ENCODE data around the gene ULK2.

Gene ULK2

DNA sequence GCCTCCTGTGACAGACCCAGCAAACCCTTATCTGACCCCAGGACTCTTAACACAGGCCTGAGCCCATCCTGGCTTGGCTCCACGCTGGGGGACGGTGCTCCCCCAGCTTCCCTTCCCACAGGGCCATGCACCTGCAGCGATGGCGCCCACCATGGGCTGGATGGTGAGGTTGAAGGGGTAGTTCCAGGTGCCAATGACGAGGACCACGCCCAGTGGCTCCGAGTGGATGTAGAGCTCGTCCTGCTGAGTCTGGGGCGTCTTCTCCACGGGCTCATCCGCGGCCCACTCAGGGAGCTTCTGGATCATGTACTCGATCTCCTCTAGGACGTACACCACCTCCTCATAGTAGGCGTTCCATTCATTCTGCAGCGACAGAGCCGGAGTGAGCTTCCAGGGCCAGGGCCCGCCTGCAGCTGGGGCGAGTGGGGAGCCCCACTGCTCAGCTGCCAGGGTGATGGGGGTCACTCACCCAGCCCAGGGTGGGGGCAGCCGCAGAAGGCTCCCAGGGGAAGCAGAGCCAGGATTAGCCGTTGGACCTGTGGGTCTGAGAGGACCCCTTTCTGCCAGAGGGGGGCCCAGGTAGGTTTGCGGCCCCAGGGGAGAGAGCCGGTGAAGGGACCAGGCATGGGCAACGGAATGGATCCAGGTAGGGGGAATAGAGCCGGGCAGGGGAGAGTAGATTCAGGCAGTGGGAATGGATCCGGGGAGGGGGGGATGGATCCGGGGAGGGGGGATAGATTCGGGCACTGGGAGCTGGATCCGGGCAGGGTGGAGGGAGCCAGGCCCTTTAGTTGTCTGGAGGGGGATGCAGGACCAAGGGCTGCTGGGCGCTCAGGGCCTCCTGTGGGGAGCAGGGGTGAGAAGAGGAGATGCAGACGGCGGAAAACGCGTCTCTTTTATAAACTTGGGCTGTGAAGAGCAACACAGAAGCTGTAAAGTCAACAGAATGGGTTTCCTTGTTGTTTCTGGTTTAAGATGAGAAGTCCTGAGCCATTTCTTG, 124.3 kb downstream of the ULK2 start:
- ATAC-seq (ENCODE audit: low read depth) (no peak), DNase-seq (ENCODE audit: low spot score in 2 of 2) (no peak)
- peaks cover 2% of the 10 kb centered on the region for H3K27me3 Mint-ChIP-seq
- H3K4me1 Mint-ChIP-seq, result peaks cover 3% of the 10 kb centered on the region
- no peaks in the 10 kb centered on the region for H3K9me3 Mint-ChIP-seq
- no peak overlapping the region for H3K27ac Mint-ChIP-seq
- H3K4me3 Mint-ChIP-seq, result peak overlapping the region; percentile 51
- no peaks in the 10 kb centered on the region for H3K36me3 Mint-ChIP-seq

DNA sequence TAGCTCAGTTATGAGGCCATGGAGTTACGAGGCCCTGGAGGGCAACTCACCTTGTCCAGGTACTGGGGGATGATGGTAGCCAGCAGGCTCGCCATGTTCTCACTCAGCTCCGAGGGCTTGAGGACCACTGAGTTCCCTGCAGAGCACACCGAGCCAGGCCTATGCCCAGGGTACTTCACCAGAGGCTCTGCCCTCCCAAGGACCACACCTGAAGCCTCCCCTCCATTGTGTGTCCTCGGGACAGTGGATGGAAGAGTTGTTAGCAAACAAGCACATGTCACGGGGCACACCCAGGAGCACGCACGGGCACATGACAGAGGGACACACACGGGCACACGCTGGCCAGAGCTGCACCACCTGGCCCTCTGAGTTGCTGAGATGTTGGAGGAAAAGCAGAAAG, 125.2 kb downstream of the ULK2 start:
- peaks cover 3% of the 10 kb centered on the region for H3K4me1 Mint-ChIP-seq
- no peak overlapping the region for H3K27ac Mint-ChIP-seq
- peak overlapping the region; percentile 39 for H3K4me3 Mint-ChIP-seq
- DNase-seq (ENCODE audit: low spot score in 2 of 2) (no peak), ATAC-seq (ENCODE audit: low read depth) (no peak)
- peaks cover under 1% of the 10 kb centered on the region for H3K27me3 Mint-ChIP-seq
- no peaks in the 10 kb centered on the region for H3K36me3 Mint-ChIP-seq
- H3K9me3 Mint-ChIP-seq, result no peaks in the 10 kb centered on the region

DNA sequence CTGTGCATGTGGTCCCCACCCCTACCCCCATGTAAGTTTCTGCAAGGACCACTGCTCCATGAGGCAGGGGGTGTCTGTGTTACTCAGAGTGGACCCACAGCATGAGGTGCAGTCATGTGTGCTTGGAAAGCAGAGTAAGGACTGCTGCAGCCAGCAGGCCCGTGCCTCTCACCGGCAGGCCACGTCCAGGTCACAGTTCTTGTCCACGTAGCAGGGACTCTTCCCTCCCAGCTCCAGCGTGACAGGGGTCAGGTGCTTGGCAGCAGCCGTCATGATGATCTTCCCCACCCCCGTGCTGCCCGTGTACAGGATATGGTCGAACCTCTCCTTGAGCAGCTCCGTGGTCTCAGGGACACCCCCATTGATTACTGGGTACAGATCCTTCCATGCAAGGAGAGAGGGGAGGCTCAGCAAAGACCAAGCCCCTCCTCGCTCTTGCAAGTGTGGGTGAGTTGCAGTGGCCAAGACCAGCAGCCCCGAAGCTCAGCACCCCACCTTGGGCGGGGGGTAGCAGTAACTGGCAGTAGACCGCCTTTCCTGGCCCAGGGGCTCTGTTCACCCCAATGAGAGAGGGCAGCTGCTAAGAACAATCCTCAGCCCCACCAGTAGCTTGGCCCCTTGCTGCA, 125.8 kb downstream of the ULK2 start:
- no peaks in the 10 kb centered on the region for H3K27me3 Mint-ChIP-seq
- no peak for DNase-seq (ENCODE audit: low spot score in 2 of 2)
- H3K9me3 Mint-ChIP-seq, result no peaks in the 10 kb centered on the region
- H3K4me1 Mint-ChIP-seq, result peaks cover 3% of the 10 kb centered on the region
- H3K4me3 Mint-ChIP-seq, result no peak overlapping the region
- H3K36me3 Mint-ChIP-seq, result no peaks in the 10 kb centered on the region
- ATAC-seq (ENCODE audit: low read depth), result no peak
- no peak overlapping the region for H3K27ac Mint-ChIP-seq

DNA sequence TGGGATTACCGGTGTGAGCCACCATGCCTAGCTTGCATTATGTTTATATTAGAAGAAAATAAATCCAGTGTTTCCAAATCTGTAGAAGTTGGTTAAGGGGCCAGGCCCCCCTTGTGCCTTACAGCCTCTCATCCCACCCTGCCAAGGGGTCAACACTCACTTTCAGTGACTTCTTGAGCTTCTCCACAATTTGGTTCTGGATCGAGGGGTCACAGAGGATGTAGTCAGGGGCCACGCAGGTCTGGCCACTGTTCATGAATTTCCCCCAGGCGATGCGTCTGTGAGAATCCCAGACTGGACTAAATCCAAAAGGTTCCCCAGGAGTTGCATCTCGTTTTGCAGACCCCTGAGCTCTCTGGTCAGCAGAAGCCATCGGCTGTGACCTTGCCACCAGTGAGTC, 126.8 kb downstream of the ULK2 start:
- Mint-ChIP-seq H3K36me3 (no peaks in the 10 kb centered on the region), H3K4me3 (no peak overlapping the region), H3K4me1 (peaks cover 3% of the 10 kb centered on the region), H3K27me3 (no peaks in the 10 kb centered on the region), H3K27ac (no peak overlapping the region), H3K9me3 (no peaks in the 10 kb centered on the region)
- ATAC-seq (ENCODE audit: low read depth) (no peak), DNase-seq (ENCODE audit: low spot score in 2 of 2) (no peak)

DNA sequence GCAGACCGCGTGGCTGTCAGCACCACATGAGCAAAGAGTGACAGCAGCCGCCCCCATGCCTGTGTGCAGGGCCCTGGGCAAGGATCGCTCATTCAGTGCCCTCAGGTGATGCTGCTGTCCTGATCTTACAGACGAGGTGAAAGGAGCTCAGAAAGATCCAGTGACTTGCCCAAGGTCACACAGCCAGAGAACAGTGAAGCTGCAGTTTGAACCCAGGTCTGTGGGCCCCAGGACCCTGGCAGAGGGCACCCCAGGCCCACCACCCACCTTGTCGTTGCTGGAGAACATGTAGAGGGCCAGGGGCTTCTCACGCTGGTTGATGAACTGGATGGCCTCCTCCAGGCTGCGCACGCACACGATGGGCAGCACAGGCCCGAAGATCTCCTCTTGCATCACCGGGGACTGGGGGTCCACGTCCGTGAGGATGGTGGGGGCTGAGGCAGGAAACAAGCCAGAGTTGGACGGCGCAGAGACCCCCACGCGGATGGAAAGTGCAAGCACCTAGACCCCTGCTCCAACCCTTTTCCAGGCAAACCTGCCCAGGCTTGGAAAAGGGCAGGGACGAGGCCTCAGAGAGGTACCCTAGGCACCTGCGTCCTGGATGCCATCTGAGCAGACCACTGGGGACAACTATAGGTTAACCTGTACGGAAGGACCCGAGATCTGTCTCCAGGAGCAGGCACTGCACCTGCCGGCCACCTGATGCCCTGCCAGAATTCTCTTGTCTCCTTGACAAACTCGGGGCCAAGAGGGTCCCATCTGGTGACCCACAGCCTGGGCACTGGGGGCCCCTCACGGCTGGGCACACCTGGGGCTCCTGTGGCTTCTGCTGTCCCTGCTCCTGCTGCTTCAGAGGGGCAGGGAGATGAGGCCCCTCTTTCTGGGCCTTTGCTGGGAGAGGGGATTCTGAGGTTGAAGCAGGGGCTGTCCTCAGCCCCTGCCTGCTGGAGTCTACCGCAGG, 128.2 kb downstream of the ULK2 start:
- no peaks in the 10 kb centered on the region for H3K36me3 Mint-ChIP-seq
- no peak for ATAC-seq (ENCODE audit: low read depth)
- H3K4me1 Mint-ChIP-seq, result peaks cover 2% of the 10 kb centered on the region
- no peak overlapping the region for H3K27ac Mint-ChIP-seq
- no peak overlapping the region for H3K4me3 Mint-ChIP-seq
- H3K9me3 Mint-ChIP-seq, result no peaks in the 10 kb centered on the region
- DNase-seq (ENCODE audit: low spot score in 2 of 2), result no peak
- no peaks in the 10 kb centered on the region for H3K27me3 Mint-ChIP-seq

DNA sequence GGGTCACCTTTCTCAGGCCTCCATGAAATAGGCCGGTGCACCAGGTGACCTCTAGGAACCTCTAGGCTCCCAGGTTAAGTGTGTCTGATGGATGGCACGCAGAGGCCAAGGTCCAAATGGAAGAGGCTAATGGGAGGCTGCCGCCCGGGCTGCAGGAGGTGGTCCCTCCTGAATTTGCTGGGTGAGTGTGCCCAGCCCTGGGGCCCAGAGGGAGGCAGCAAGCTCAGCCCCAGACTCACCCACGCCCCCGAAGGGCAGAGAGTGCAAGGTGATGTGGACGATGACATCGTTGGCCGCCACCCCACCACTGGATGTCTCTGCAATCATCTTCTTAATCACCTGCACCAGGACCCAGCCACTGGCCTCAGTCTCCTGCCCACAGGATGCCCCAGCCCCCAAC, 129.0 kb downstream of the ULK2 start:
- H3K4me1 Mint-ChIP-seq, result no peaks in the 10 kb centered on the region
- no peaks in the 10 kb centered on the region for H3K27me3 Mint-ChIP-seq
- H3K4me3 Mint-ChIP-seq, result no peak overlapping the region
- no peak overlapping the region for H3K27ac Mint-ChIP-seq
- ATAC-seq (ENCODE audit: low read depth) (no peak), DNase-seq (ENCODE audit: low spot score in 2 of 2) (no peak)
- H3K36me3 Mint-ChIP-seq, result no peaks in the 10 kb centered on the region
- H3K9me3 Mint-ChIP-seq, result no peaks in the 10 kb centered on the region

DNA sequence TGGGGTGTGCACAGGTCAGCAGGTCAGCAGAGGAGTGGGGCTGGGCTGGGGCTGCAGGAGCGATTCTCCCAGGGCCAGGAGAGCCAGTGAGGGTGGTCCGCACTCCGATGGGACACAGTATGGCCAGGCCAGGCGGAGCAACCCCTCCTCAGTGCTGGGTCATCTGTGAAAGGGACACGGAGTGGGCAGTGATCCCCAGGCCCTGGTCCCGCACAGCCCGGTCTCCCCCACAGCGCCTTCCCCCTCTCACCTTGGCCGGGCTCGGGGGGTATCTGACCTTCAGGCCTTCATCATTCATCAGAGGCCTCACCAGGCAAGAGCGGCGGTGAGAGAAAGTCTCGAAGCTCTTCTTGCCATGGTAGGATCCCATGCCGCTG, 129.7 kb downstream of the ULK2 start:
- DNase-seq (ENCODE audit: low spot score in 2 of 2) (no peak), ATAC-seq (ENCODE audit: low read depth) (no peak)
- Mint-ChIP-seq H3K27me3 (no peaks in the 10 kb centered on the region), H3K27ac (no peak overlapping the region), H3K4me1 (no peaks in the 10 kb centered on the region), H3K36me3 (no peaks in the 10 kb centered on the region), H3K4me3 (no peak overlapping the region), H3K9me3 (no peaks in the 10 kb centered on the region)

DNA sequence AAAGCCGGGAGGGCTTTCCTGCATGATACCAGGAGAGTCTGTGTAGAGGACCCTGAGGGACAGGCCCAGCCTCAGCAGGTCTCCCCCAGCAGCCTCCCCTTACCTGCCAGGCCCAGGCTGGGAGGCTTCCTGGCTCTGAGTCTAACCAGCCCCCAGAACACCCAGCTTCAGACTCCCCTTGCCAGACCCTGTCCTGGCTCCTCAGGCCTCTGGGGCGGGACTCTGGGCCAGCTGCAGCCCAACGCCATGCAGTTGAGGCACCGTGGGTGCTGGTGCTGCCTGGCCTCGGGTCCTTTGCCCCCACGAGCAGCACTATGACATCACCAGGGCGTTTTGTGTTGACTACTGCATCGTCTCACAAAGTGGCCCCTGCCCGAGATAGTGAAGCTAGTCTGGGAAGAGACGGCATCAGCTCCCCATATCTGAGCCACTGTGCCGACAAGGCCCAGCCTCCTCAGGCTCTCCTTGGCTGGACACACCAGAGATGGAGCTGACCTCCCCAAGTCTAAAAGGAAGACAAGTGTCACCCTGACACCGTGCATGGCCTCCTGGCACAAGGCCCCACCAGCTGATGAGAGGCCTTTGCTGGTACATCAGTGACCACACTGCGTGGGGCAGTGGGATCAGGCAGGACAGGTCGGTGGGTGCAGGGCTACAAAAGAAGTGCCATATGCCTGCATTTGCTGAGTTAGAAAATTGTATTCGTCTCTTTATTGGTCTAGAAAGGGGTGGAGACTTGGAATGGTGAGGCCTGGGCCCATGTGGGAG, 130.2 kb downstream of the ULK2 start:
- Mint-ChIP-seq H3K27me3 (no peaks in the 10 kb centered on the region), H3K9me3 (no peaks in the 10 kb centered on the region), H3K36me3 (no peaks in the 10 kb centered on the region), H3K4me3 (no peak overlapping the region), H3K4me1 (no peaks in the 10 kb centered on the region), H3K27ac (no peak overlapping the region)
- ATAC-seq (ENCODE audit: low read depth), result no peak
- no peak for DNase-seq (ENCODE audit: low spot score in 2 of 2)

DNA sequence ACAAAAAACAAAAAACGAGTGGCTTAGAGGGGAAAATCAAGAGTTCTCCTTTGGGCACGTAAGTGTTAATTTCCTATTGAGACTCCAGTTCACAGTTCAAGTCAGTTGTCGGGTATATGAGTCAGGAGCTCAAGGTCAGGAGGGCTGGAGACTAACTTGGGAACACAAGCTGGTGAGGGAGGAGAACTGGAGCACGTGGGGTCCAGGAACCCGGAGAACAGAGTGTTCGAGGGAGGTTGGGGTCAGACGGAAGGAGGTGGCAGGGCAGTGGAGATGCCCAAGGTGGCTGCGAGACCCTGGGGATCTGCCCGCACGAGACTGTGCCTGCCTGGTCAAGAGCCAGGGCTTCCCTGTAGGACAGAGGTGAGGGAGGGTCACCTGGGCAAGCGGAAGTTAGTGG, 131.7 kb downstream of the ULK2 start:
- Mint-ChIP-seq H3K27ac (no peak overlapping the region), H3K4me3 (no peak overlapping the region), H3K27me3 (no peaks in the 10 kb centered on the region), H3K9me3 (no peaks in the 10 kb centered on the region), H3K36me3 (no peaks in the 10 kb centered on the region), H3K4me1 (no peaks in the 10 kb centered on the region)
- DNase-seq (ENCODE audit: low spot score in 2 of 2), result no peak
- no peak for ATAC-seq (ENCODE audit: low read depth)

DNA sequence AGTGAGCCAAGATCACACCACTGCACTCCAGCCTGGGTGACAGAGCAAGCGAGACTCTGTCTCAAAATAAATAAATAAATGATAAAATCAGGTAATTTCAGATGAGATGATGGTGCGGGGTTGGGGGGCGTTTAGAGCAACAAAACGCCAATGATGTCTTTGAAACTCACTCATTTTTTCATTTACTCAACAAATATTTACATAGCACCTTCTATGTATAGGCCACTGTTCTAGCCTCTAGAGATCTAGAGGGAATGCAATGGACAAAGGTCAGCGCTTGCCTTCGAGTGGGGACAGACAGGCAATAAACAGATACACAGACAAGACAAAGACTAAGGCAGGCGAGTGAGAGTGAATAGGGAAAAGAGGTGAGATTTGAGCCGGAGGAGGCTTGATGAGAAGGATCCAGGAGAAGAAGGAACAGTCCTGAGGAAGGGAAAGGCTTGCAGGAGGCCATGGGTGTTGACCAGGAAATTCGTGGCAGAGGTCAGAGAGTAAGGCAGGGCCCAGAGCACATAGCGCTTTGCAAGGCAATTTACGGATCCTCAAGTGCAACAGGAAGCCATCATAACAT, 133.7 kb downstream of the ULK2 start:
- Mint-ChIP-seq H3K27ac (no peak overlapping the region), H3K27me3 (no peaks in the 10 kb centered on the region), H3K9me3 (no peaks in the 10 kb centered on the region), H3K4me3 (no peak overlapping the region), H3K36me3 (no peaks in the 10 kb centered on the region), H3K4me1 (no peaks in the 10 kb centered on the region)
- DNase-seq (ENCODE audit: low spot score in 2 of 2), result no peak
- ATAC-seq (ENCODE audit: low read depth), result no peak

DNA sequence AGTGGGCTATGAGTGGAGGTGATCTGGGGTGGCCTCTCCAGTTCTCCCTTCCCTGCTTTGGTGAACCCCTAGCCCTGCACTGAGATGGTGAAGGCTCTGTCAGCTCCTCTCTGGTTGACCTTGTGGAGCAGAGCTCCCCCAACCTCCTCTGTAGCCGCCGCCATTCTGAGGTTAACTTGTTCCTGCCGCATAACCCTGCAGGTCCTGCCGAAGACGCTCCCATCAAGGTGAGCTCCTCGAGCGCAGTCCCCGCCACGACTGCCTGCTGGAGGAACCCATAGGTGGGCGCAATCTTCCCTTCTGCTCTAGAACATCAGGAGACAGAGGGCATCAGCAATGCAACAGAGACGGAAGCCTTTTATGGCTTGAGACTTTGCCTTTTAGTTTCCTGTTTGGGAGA, 136.1 kb downstream of the ULK2 start:
- no peaks in the 10 kb centered on the region for H3K36me3 Mint-ChIP-seq
- no peak for DNase-seq (ENCODE audit: low spot score in 2 of 2)
- H3K9me3 Mint-ChIP-seq, result no peaks in the 10 kb centered on the region
- H3K27ac Mint-ChIP-seq, result no peak overlapping the region
- H3K4me3 Mint-ChIP-seq, result no peak overlapping the region
- ATAC-seq (ENCODE audit: low read depth), result no peak
- no peaks in the 10 kb centered on the region for H3K4me1 Mint-ChIP-seq
- no peaks in the 10 kb centered on the region for H3K27me3 Mint-ChIP-seq

DNA sequence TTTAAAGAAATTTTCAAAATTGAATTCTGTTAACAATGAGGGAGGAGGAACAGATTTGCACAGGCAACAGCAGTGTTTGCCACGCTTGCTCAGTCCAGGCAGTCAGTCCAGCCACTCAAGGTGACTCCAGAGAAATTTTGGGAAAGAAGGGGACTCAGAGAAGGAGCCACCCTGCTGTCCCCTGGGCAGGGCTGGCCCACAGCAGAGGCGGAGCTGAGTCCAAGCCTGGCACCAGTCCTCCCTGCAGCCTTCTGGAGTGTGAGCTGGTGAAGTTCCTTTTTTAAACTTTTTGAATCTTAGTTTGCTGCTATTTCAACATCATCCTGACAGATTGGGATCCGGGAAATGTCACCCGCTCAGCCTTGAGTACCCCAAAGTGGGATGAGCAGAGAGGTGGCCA, 136.9 kb downstream of the ULK2 start:
- Mint-ChIP-seq H3K4me3 (no peak overlapping the region), H3K4me1 (no peaks in the 10 kb centered on the region), H3K27me3 (no peaks in the 10 kb centered on the region), H3K27ac (no peak overlapping the region), H3K36me3 (no peaks in the 10 kb centered on the region), H3K9me3 (no peaks in the 10 kb centered on the region)
- ATAC-seq (ENCODE audit: low read depth) (no peak), DNase-seq (ENCODE audit: low spot score in 2 of 2) (no peak)

DNA sequence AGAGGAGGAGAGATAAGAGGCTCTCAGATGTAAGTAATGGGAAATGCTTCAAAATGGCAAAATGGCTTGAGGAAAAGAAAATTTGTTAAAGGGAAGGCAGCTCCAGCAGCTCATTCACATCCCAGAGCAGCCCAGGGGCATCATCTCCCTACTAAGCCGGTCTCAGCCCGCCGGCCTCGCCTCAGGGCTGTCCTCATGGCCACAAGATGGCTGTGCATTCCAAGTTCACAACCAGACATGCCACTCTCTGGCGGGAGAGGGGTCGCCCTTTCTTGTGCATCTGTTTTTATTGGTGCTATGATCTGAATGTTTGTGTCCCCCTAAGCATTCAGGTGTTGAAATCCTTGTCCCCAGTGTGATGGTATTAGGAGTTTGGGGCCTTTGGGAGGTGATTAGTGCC, 137.8 kb downstream of the ULK2 start:
- DNase-seq (ENCODE audit: low spot score in 2 of 2), result no peak
- no peaks in the 10 kb centered on the region for H3K9me3 Mint-ChIP-seq
- no peak for ATAC-seq (ENCODE audit: low read depth)
- no peak overlapping the region for H3K4me3 Mint-ChIP-seq
- H3K27ac Mint-ChIP-seq, result no peak overlapping the region
- peaks cover 5% of the 10 kb centered on the region for H3K4me1 Mint-ChIP-seq
- H3K27me3 Mint-ChIP-seq, result no peaks in the 10 kb centered on the region
- no peaks in the 10 kb centered on the region for H3K36me3 Mint-ChIP-seq
